Inferior parietal cortex (tissue), 1 donor: Measurements from ENCODE around the gene CGB1.
"Not testable (repeated sequence)": the region's sequence is repeated elsewhere in the genome, so short reads cannot be mapped to it uniquely, and the experiment has no call there.

Source experiments
- DNase-seq: peaks from one replicate; pipeline ENCODE4 v3.0.0-alpha.2; 2016; ENCODE audit errors: extremely low spot score

Gene CGB1

GRCh38 chr19:49058562-49058961 is 21.9 kb upstream of the CGB1 start:
- no peak for DNase-seq

DNA sequence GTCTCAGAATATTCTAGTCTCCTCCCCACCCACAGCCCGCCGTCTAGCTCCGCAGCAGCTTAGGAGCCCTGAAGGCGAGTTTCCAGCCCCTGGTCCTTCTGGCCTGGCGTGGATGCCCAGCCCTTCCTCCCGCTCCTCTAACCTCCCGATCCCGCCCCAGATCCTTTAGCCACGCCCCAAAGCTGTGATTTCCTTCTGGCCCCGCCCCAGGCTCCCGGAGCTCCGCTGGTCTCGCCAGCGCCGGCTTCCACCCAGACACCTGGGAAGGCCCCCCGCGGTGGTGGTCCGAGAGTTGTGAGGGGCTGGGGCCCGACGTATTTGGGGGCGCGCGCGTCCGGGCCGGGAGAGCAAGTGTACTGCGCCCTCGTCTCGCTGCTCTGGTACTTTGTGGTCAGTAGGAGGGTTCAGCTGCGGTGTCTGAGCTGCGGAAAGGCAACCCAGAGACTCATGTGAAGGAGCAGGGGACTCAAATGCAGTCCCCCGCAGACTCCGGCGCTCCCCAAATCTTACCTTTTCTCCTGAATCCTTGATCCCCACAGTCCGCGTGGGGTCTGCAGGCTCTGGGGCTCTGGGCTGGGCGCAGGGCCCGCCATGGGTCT is 21.0 kb upstream of the CGB1 start, which contains the start of gene CGB7:
TSS of gene CGB7 (minus strand) at position 114 of the 599 bp plus-strand sequence. CDS start 2,374 bp downstream, outside the sequence.
- no peak for DNase-seq

GRCh38 chr19:49056902-49057596 is 20.4 kb upstream of the CGB1 start:
- not testable (repeated sequence) for DNase-seq

DNA sequence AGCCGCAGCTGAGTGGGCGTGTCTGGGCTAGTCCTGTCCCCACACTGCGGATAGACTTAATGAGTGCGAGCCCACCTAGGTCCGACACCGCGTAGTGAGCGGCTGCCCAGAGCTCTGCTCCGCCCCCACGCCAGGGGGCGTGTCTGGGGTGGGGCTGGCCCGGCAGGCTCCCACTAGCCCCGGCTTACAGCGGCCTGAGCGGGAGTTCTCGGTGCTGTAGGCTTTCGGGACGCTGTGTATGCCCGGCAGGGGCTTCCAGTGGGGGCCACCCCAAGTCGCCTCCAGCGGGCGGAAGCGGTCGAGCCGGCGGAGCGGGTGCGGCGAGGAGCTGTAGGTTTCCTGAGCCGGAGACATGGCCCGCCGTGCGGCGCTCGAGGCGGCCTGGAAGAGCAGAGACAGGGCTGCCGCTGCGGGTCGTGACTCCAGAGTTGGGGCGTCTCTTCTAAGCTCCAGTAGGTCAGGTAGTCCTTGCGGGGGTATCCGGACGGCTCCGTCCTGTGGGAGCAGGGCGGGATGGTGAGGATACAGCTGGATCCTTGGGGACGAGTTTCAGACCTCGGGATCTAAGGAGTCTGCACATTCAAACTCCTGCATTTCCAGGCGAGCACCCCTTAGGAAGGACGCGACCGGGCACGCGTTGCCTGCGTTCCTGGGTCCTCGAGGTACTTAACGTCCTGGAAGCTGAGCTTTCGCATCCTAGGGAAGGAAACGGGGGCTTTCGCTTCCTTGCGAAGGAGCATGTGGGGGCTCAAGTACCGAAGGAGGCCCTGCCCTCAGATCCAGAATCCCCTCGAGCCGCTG is 19.6 kb upstream of the CGB1 start:
- peak; percentile 7 for DNase-seq

DNA sequence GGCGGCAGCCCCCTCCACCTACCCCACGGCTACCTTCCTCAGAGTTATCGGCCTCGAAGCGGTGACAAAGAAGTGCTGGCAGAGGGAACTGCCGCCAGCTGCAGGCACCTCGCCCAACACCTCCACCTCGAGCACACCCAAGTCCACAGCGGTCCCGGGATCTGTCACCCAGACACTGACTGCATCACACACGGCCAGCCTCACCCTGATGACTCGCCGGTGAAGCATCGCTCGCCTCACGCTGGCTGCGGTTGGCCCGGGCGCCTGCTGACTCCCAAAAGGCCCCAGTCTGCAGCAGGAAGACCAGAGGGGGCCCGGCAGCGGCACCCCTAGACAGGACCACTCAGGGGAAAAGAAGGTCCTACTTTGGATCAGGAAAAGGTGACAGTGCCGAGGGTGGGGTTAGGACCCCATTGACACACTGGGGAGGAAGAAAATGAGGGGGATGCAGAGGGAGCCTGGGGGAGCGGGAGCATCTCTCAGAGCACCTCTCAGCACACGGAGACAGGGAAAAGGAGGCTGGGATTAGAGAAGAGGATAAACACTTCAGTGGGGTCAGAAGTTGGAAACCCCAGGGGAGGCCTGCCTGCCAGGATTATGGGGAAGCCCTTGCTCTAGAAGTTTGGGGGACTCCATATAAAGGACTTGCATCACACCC is 13.8 kb upstream of the CGB1 start:
- not testable (repeated sequence) for DNase-seq

DNA sequence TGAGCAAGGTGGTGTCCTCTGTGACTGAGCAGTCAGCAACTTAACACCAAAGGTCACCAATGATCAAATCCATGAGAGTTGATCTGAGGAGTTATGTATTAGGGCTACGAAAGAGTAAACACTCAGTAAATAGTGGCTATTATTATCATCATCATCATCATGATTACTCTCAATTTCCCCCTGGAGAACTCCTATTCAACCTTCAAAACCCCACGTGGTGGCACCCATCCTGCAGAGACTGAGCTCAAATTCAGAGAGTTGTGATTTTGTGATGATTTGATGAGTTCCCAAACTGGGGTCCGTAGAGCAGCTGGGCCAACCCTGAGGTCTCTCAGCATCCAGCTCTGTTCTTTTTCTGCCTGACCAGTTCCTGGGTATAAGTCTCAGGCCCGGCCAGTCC is 13.1 kb upstream of the CGB1 start:
- DNase-seq, result not testable (repeated sequence)

- DNase-seq, result not testable (repeated sequence)
Observed at GRCh38 chr19:49049011-49049410, 12.3 kb upstream of the CGB1 start, which contains the start of gene CGB8. CGB8 (minus strand) TSS chr19:49049111; CDS start chr19:49048739, 372 bp downstream.

- not testable (repeated sequence) for DNase-seq
Observed at GRCh38 chr19:49043548-49043947, 6.9 kb upstream of the CGB1 start, which contains the start of gene CGB5. CGB5 (plus strand) TSS chr19:49043848; CDS start chr19:49044210, 362 bp downstream.

GRCh38 chr19:49042666-49043065 is 6.0 kb upstream of the CGB1 start:
- DNase-seq, result not testable (repeated sequence)

DNA sequence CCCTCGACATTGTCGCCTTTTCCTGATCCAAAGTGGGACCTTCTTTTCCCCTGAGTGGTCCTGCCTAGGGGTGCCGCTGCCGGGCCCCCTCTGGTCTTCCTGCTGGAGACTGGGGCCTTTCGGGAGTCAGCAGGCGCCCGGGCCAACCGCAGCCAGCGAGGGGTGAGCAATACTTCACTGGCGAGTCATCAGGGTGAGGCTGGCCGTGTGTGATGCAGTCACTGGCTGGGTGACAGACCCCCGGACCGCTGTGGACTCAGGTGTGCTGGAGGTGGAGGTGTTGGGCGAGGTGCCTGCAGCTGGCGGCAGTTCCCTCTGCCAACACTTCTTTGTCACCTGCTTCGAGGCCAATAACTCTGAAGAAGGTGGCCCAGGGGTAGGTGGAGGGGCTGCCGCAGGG is 5.5 kb upstream of the CGB1 start:
- DNase-seq, result no peak

- not testable (repeated sequence) for DNase-seq
Observed at GRCh38 chr19:49039736-49040135, 3.0 kb upstream of the CGB1 start.

DNA sequence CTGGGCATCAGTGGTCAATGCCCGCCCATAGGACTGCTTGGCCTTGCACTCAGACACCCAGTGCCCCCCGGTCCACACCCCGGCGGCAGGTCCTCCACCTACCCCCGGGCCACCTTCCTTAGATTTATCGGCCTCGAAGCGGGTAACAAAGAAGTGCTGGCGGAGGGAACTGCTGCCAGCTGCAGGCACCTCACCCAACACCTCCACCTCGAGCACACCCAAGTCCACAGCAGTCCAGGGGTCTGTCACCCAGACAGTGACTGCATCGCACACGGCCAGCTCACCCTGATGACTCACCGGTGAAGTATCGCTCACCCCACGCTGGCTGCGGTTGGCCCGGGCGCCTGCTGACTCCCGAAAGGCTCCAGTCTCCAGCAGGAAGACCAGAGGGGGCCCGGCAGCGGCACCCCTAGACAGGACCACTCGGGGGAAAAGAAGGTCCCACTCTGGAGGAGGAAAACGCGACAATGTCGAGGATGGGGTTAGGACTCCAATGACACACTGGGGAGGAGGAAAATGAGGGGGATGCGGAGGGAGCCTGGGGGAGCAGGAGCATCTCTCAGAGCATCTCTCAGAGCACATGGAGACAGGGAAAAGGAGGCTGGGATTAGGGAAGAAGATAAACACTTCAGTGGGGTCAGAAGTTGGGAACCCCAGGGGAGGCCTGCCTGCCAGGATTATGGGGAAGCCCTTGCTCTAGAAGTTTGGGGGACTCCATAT is 2.0 kb upstream of the CGB1 start:
- DNase-seq, result not testable (repeated sequence)

GRCh38 chr19:49038111-49038510 is 1.4 kb upstream of the CGB1 start:
- not testable (repeated sequence) for DNase-seq

GRCh38 chr19:49031642-49032301 is 4.9 kb downstream of the CGB1 start, which contains the start of gene CGB2:
CGB2 (plus strand) TSS chr19:49031890; CDS start chr19:49032096, 206 bp downstream.
- DNase-seq, result not testable (repeated sequence)

GRCh38 chr19:49030323-49030722 is 6.4 kb downstream of the CGB1 start:
- not testable (repeated sequence) for DNase-seq

- not testable (repeated sequence) for DNase-seq
Observed at GRCh38 chr19:49029749-49030148, 6.9 kb downstream of the CGB1 start.

DNA sequence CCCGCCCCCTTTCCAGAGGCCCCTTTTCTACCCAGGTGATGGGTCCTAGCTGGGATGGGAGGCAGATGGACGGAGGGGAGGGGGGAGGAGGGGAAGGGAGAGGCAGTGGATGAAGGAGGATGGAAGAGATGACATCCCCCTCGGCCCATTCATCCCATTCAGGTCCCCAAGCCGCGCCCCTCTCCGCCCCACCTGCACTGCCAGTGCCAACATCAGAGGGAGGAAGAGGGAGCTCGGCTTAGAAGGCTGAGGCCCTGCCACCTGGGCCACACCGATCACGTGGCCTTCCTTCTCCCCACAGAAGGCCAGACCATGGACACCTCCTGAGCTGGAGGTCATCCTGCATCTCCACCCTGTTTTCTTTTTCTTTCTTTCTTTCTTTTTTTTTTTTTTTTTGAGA is 8.0 kb downstream of the CGB1 start:
- DNase-seq, result not testable (repeated sequence)

- DNase-seq, result not testable (repeated sequence)
Observed at GRCh38 chr19:49025599-49025998, 11.1 kb downstream of the CGB1 start.

GRCh38 chr19:49025088-49025487 is 11.6 kb downstream of the CGB1 start:
- DNase-seq, result not testable (repeated sequence)

- not testable (repeated sequence) for DNase-seq
Observed at GRCh38 chr19:49024233-49024632, 12.5 kb downstream of the CGB1 start, which contains the start of gene CGB3. CGB3 (minus strand) TSS chr19:49024333; CDS start chr19:49023971, 362 bp downstream.
